Measurements from ENCODE around the gene MYH7B. TPM values are rescaled to one million over a fixed set of nuclear protein-coding genes. Genes with fewer than 3 reads are reported as not detected.

The MYH7B gene
- total RNA-seq, 1 donor from 2014 or later = 253 TPM

DNA sequence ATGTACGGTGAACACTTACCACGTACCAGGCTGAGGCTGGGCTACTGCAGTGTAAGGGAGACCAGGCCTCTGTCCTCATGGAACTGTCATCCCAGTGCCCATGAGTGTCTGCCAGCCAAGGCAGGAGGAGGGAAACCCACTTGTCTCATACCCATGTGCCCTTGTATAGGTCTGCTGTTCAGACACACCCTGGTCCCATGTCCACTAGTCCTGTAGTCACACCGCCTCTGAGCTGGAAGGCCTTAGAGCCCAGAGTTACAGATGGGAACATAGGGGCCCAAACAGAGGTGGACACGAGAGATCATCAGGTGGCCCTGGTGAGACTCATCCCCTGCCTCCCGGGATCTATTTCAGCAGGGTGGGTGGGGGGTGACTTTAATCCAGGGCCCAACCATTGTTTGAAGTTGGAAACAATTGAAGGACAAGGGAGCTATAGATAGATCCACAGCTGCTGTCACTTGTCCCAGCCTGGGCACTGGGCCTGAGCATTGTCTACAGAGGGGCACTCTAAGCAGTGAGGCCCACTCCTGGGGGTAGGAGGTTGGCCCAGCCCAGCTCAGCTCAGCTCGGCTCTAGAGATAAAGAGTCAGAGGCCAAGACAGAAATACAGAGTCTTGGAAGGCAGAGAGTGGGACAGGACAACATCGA lies 14.6 kb downstream of the MYH7B start:
- no peak for DNase-seq
- Histone ChIP-seq H3K9me3 (replicated peaks) (no peaks in the 10 kb centered on the region), H3K27me3 (ENCODE audit: low read depth) (no peaks in the 10 kb centered on the region), H3K27ac (replicated peaks) (peak overlapping the region; percentile 80), H3K4me3 (no peak overlapping the region), H3K36me3 (no peaks in the 10 kb centered on the region), H3K4me1 (peaks cover 28% of the 10 kb centered on the region)
- TF ChIP-seq CTCF (IDR thresholded peaks at IDR 0.05; ENCODE audit: borderline replicate concordance) = no peak
- intact Hi-C loops (cut with micrococcal nuclease) = no loop called here

- DNase-seq = no peak
These were observed 15.3 kb downstream of the MYH7B start for GRCh38 chr20:34970846-34971560.

GRCh38 chr20:34971561-34972235 lies 16.0 kb downstream of the MYH7B start:
- DNase-seq = no peak
- Histone ChIP-seq H3K4me3 (no peak overlapping the region), H3K27me3 (ENCODE audit: low read depth) (no peaks in the 10 kb centered on the region), H3K27ac (replicated peaks) (no peak overlapping the region), H3K36me3 (no peaks in the 10 kb centered on the region), H3K4me1 (peaks cover 30% of the 10 kb centered on the region), H3K9me3 (replicated peaks) (no peaks in the 10 kb centered on the region)
- intact Hi-C loops (cut with micrococcal nuclease) = no loop called here
- TF ChIP-seq CTCF (IDR thresholded peaks at IDR 0.05; ENCODE audit: borderline replicate concordance) = no peak

More at GRCh38 chr20:34970846-34971560, 15.3 kb downstream of the MYH7B start:
- no peaks in the 10 kb centered on the region for H3K36me3 ChIP-seq
- no peak overlapping the region for H3K27ac ChIP-seq (replicated peaks)
- H3K4me3 ChIP-seq = no peak overlapping the region
- TF ChIP-seq CTCF (IDR thresholded peaks at IDR 0.05; ENCODE audit: borderline replicate concordance) = no peak
- H3K9me3 ChIP-seq (replicated peaks) = no peaks in the 10 kb centered on the region
- no peaks in the 10 kb centered on the region for H3K27me3 ChIP-seq (ENCODE audit: low read depth)
- peaks cover 28% of the 10 kb centered on the region for H3K4me1 ChIP-seq
- intact Hi-C loops (cut with micrococcal nuclease) = no loop called here

DNA sequence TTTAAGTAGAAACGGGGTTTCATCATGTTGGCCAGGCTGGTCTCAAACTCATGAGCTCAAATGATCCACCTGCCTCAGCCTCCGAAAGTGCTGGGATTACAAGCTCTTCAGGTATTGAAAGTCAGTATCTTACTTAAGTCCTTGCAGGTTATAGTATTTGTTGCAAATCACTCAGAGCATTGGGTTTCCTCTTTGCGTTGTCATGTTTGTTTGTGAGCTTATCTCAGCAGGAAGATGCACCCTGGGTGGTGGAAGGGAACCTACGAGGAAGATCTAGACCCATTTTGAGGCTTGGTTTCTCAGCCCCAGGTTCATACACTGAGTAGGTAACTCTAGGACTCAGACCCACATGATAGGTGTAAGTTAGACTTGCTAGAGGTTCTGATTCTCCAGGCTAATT lies 18.6 kb downstream of the MYH7B start:
- TF ChIP-seq CTCF (IDR thresholded peaks at IDR 0.05; ENCODE audit: borderline replicate concordance) = no peak
- no peaks in the 10 kb centered on the region for H3K9me3 ChIP-seq (replicated peaks)
- peaks cover 28% of the 10 kb centered on the region for H3K4me1 ChIP-seq
- DNase-seq = no peak
- no peaks in the 10 kb centered on the region for H3K27me3 ChIP-seq (ENCODE audit: low read depth)
- H3K4me3 ChIP-seq = no peak overlapping the region
- intact Hi-C loops (cut with micrococcal nuclease) = no loop called here
- H3K27ac ChIP-seq (replicated peaks) = no peak overlapping the region
- no peaks in the 10 kb centered on the region for H3K36me3 ChIP-seq

DNA sequence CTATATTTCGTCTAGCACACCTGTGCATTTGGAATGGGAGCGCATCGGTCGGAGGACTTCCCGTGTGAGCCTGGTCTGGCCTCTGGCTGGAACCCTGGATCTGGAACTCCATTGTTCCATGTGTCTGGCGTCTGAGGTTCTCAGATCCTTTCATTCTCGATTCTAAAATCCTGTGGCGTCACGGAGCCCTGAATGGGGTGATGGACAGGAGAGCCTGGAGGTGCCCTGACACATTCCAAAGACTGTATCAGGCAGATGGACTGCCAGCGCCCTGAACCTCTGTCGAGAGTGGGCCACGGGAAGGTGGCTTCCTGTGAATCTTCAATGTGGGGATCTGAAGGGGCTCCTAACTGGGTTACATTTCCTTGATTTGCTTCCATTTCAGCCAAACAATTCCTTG lies 20.6 kb downstream of the MYH7B start:
- intact Hi-C loops (cut with micrococcal nuclease) = no loop called here
- Histone ChIP-seq H3K4me1 (peaks cover 21% of the 10 kb centered on the region), H3K27ac (replicated peaks) (peak overlapping the region; percentile 93), H3K27me3 (ENCODE audit: low read depth) (no peaks in the 10 kb centered on the region), H3K4me3 (no peak overlapping the region), H3K9me3 (replicated peaks) (no peaks in the 10 kb centered on the region), H3K36me3 (peaks cover 7% of the 10 kb centered on the region)
- no peak for TF ChIP-seq CTCF (IDR thresholded peaks at IDR 0.05; ENCODE audit: borderline replicate concordance)
- DNase-seq = no peak
